ENCODE data around the gene GIT2.

DNA sequence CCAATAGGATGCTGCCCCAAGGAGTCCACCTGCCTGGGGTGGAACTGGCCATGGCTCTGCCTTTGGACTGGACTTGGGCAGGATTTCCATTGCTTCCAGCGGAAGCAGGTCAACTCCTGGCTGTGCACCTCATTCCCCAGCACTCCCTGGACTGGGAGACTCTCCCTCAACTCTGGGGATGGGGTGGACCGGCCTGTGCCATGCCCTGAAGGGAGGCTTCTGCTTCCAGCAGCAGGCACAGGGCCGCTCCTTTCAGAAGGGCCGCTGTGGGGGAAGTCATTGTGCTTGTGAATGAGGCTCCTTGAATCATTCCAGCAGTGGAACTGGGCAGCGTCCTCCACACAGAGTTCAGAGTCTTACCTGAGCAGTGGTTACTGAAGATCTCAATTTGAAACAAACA is 73.1 kb downstream of the GIT2 start:
- TF ChIP-seq, protein P1, sequence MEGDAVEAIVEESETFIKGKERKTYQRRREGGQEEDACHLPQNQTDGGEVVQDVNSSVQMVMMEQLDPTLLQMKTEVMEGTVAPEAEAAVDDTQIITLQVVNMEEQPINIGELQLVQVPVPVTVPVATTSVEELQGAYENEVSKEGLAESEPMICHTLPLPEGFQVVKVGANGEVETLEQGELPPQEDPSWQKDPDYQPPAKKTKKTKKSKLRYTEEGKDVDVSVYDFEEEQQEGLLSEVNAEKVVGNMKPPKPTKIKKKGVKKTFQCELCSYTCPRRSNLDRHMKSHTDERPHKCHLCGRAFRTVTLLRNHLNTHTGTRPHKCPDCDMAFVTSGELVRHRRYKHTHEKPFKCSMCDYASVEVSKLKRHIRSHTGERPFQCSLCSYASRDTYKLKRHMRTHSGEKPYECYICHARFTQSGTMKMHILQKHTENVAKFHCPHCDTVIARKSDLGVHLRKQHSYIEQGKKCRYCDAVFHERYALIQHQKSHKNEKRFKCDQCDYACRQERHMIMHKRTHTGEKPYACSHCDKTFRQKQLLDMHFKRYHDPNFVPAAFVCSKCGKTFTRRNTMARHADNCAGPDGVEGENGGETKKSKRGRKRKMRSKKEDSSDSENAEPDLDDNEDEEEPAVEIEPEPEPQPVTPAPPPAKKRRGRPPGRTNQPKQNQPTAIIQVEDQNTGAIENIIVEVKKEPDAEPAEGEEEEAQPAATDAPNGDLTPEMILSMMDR (IDR thresholded peaks at IDR 0.05; ENCODE audit: low read depth, low read length, poor library complexity, severe bottlenecking), result no peak
- TF ChIP-seq EZH2phosphoT487 (IDR thresholded peaks at IDR 0.05; ENCODE audit: borderline replicate concordance, low read length), result no peak
